ENCODE results near the gene MSX1. TPM values are rescaled to one million over a fixed set of nuclear protein-coding genes. Genes with fewer than 3 reads are reported as not detected.

Gene MSX1
- polyA plus RNA-seq, 1 donor from 2014 or later = 2.8 TPM

- Histone ChIP-seq H3K36me3 (ENCODE audit: insufficient read depth, low read length) (no peaks in the 10 kb centered on the region), H3K79me2 (replicated peaks; ENCODE audit: insufficient read depth, low read length) (no peaks in the 10 kb centered on the region), H3K4me2 (ENCODE audit: low read length) (no peak overlapping the region), H3K9ac (ENCODE audit: low read length) (no peak overlapping the region), H2AFZ (ENCODE audit: low read depth, low read length) (no peak overlapping the region), H3K9me3 (ENCODE audit: low read length) (no peaks in the 10 kb centered on the region), H3F3A (ENCODE audit: insufficient read depth, low read length, poor library complexity, severe bottlenecking) (peaks cover 3% of the 10 kb centered on the region), H3K9me2 (ENCODE audit: insufficient read depth, low read length) (no peaks in the 10 kb centered on the region), H3K4me3 (ENCODE audit: low read length) (no peak overlapping the region), H4K20me1 (ENCODE audit: insufficient read depth) (no peaks in the 10 kb centered on the region), H3K27me3 (ENCODE audit: insufficient read depth, low read depth, low read length) (no peaks in the 10 kb centered on the region), H3K27ac (ENCODE audit: low read length) (no peak overlapping the region)
- TF ChIP-seq SMC3 (conservative IDR thresholded peaks at IDR 0.05; ENCODE audit: poor library complexity) (no peak), POLR2AphosphoS5 (IDR thresholded peaks at IDR 0.05) (no peak), RAD21 (conservative IDR thresholded peaks at IDR 0.05) (no peak), MXI1 (conservative IDR thresholded peaks at IDR 0.05; ENCODE audit: poor library complexity, severe bottlenecking) (no peak), TAF1 (IDR thresholded peaks at IDR 0.05; ENCODE audit: low read depth) (no peak), REST (IDR thresholded peaks at IDR 0.05; ENCODE audit: borderline replicate concordance) (no peak), CTCF (IDR thresholded peaks at IDR 0.05; ENCODE audit: poor library complexity, severe bottlenecking) (no peak), EZH2 (IDR thresholded peaks at IDR 0.05; ENCODE audit: borderline replicate concordance, insufficient read depth, low read length, poor library complexity, severe bottlenecking) (no peak), EP300 (conservative IDR thresholded peaks at IDR 0.05; ENCODE audit: poor library complexity, severe bottlenecking) (no peak)
These were observed 19.1 kb upstream of the MSX1 start for GRCh38 chr4:4840351-4840750.

DNA sequence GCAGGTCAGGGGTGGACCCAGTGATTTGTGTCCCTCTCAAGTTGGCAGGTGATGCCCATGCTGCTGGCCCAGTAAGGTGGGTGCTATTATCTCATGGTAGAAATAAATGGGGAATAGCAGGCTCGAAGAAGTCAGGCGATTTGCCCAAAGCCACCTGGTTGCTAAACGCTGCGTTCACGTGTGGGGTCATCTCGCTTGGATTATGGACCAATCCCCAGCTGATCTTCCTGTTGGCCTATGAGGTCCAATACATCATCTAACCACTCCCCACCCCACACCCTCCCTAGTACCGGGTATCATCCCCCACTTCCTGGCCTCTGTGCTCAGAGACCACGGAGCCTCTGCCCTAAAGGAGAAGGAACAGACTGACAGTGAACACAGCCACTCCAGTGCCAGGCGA lies 18.3 kb upstream of the MSX1 start:
- Histone ChIP-seq H3K9ac (ENCODE audit: low read length) (no peak overlapping the region), H3F3A (ENCODE audit: insufficient read depth, low read length, poor library complexity, severe bottlenecking) (peaks cover 3% of the 10 kb centered on the region), H3K27me3 (ENCODE audit: insufficient read depth, low read depth, low read length) (no peaks in the 10 kb centered on the region), H4K20me1 (ENCODE audit: insufficient read depth) (no peaks in the 10 kb centered on the region), H3K9me3 (ENCODE audit: low read length) (no peaks in the 10 kb centered on the region), H3K79me2 (replicated peaks; ENCODE audit: insufficient read depth, low read length) (no peaks in the 10 kb centered on the region), H3K36me3 (ENCODE audit: insufficient read depth, low read length) (no peaks in the 10 kb centered on the region), H3K4me2 (ENCODE audit: low read length) (no peak overlapping the region), H3K9me2 (ENCODE audit: insufficient read depth, low read length) (no peaks in the 10 kb centered on the region), H2AFZ (ENCODE audit: low read depth, low read length) (no peak overlapping the region), H3K4me3 (ENCODE audit: low read length) (no peak overlapping the region), H3K27ac (ENCODE audit: low read length) (no peak overlapping the region)
- no peak for TF ChIP-seq SMC3 (conservative IDR thresholded peaks at IDR 0.05; ENCODE audit: poor library complexity)
- TF ChIP-seq EZH2 (IDR thresholded peaks at IDR 0.05; ENCODE audit: borderline replicate concordance, insufficient read depth, low read length, poor library complexity, severe bottlenecking) = no peak
- TF ChIP-seq RAD21 (conservative IDR thresholded peaks at IDR 0.05) = no peak
- TF ChIP-seq TAF1 (IDR thresholded peaks at IDR 0.05; ENCODE audit: low read depth) = no peak
- TF ChIP-seq REST (IDR thresholded peaks at IDR 0.05; ENCODE audit: borderline replicate concordance) = no peak
- TF ChIP-seq POLR2AphosphoS5 (IDR thresholded peaks at IDR 0.05) = no peak
